ENCODE data around the gene CX3CR1.

The CX3CR1 gene

GRCh38 chr3:39237027-39237426 is 42.8 kb downstream of the CX3CR1 start:
- Histone ChIP-seq H2AFZ (ENCODE audit: low read length) (no peak overlapping the region), H4K20me1 (ENCODE audit: insufficient read depth, low read length) (no peaks in the 10 kb centered on the region), H3K9ac (ENCODE audit: low read length) (no peak overlapping the region), H3K79me2 (ENCODE audit: insufficient read depth, low read length) (no peaks in the 10 kb centered on the region), H3K36me3 (ENCODE audit: insufficient read depth, low read length) (no peaks in the 10 kb centered on the region), H3K27me3 (ENCODE audit: insufficient read depth, low read length) (no peaks in the 10 kb centered on the region), H3K9me2 (ENCODE audit: low read depth, low read length) (no peaks in the 10 kb centered on the region), H3K4me2 (ENCODE audit: low read length) (no peak overlapping the region), H3K4me1 (ENCODE audit: insufficient read depth, low read length, severe bottlenecking) (peaks cover 15% of the 10 kb centered on the region), H3F3A (ENCODE audit: insufficient read depth, low read length) (no peaks in the 10 kb centered on the region), H3K9me3 (ENCODE audit: low read length) (no peaks in the 10 kb centered on the region), H3K27ac (ENCODE audit: low read depth, low read length, poor library complexity, severe bottlenecking) (no peak overlapping the region), H3K4me3 (ENCODE audit: low read depth, low read length, poor library complexity, severe bottlenecking) (no peak overlapping the region)
- TF ChIP-seq EZH2 (IDR thresholded peaks at IDR 0.05; ENCODE audit: borderline replicate concordance, low read length) = no peak
- TF ChIP-seq, protein P1, sequence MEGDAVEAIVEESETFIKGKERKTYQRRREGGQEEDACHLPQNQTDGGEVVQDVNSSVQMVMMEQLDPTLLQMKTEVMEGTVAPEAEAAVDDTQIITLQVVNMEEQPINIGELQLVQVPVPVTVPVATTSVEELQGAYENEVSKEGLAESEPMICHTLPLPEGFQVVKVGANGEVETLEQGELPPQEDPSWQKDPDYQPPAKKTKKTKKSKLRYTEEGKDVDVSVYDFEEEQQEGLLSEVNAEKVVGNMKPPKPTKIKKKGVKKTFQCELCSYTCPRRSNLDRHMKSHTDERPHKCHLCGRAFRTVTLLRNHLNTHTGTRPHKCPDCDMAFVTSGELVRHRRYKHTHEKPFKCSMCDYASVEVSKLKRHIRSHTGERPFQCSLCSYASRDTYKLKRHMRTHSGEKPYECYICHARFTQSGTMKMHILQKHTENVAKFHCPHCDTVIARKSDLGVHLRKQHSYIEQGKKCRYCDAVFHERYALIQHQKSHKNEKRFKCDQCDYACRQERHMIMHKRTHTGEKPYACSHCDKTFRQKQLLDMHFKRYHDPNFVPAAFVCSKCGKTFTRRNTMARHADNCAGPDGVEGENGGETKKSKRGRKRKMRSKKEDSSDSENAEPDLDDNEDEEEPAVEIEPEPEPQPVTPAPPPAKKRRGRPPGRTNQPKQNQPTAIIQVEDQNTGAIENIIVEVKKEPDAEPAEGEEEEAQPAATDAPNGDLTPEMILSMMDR (IDR thresholded peaks at IDR 0.05; ENCODE audit: low read length) = no peak

- Histone ChIP-seq H3K9me3 (ENCODE audit: low read length) (no peaks in the 10 kb centered on the region), H3K79me2 (ENCODE audit: insufficient read depth, low read length) (no peaks in the 10 kb centered on the region), H3K9ac (ENCODE audit: low read length) (no peak overlapping the region), H3K4me2 (ENCODE audit: low read length) (no peak overlapping the region), H3K36me3 (ENCODE audit: insufficient read depth, low read length) (no peaks in the 10 kb centered on the region), H3K4me1 (ENCODE audit: insufficient read depth, low read length, severe bottlenecking) (peaks cover 17% of the 10 kb centered on the region), H3K27me3 (ENCODE audit: insufficient read depth, low read length) (no peaks in the 10 kb centered on the region), H3F3A (ENCODE audit: insufficient read depth, low read length) (no peaks in the 10 kb centered on the region), H2AFZ (ENCODE audit: low read length) (no peak overlapping the region), H3K27ac (ENCODE audit: low read depth, low read length, poor library complexity, severe bottlenecking) (no peak overlapping the region), H3K4me3 (ENCODE audit: low read depth, low read length, poor library complexity, severe bottlenecking) (no peak overlapping the region), H4K20me1 (ENCODE audit: insufficient read depth, low read length) (no peaks in the 10 kb centered on the region), H3K9me2 (ENCODE audit: low read depth, low read length) (no peaks in the 10 kb centered on the region)
- TF ChIP-seq, protein P1 (IDR thresholded peaks at IDR 0.05; ENCODE audit: low read length) = no peak
- no peak for TF ChIP-seq EZH2 (IDR thresholded peaks at IDR 0.05; ENCODE audit: borderline replicate concordance, low read length)
Measured at GRCh38 chr3:39234651-39235050, 45.2 kb downstream of the CX3CR1 start.

- Histone ChIP-seq H3K79me2 (ENCODE audit: insufficient read depth, low read length) (no peaks in the 10 kb centered on the region), H3K27ac (ENCODE audit: low read depth, low read length, poor library complexity, severe bottlenecking) (no peak overlapping the region), H3K4me3 (ENCODE audit: low read depth, low read length, poor library complexity, severe bottlenecking) (no peak overlapping the region), H3K27me3 (ENCODE audit: insufficient read depth, low read length) (no peaks in the 10 kb centered on the region), H3K4me1 (ENCODE audit: insufficient read depth, low read length, severe bottlenecking) (peaks cover 17% of the 10 kb centered on the region), H2AFZ (ENCODE audit: low read length) (no peak overlapping the region), H4K20me1 (ENCODE audit: insufficient read depth, low read length) (no peaks in the 10 kb centered on the region), H3K4me2 (ENCODE audit: low read length) (no peak overlapping the region; the same call in 1 of the 2 replicates), H3K9ac (ENCODE audit: low read length) (no peak overlapping the region), H3K36me3 (ENCODE audit: insufficient read depth, low read length) (no peaks in the 10 kb centered on the region), H3K9me3 (ENCODE audit: low read length) (no peaks in the 10 kb centered on the region), H3F3A (ENCODE audit: insufficient read depth, low read length) (no peaks in the 10 kb centered on the region), H3K9me2 (ENCODE audit: low read depth, low read length) (no peaks in the 10 kb centered on the region)
- TF ChIP-seq, protein P1 (IDR thresholded peaks at IDR 0.05; ENCODE audit: low read length) = no peak
- TF ChIP-seq EZH2 (IDR thresholded peaks at IDR 0.05; ENCODE audit: borderline replicate concordance, low read length) = no peak
Measured at GRCh38 chr3:39232859-39233258, 47.0 kb downstream of the CX3CR1 start.
